ENCODE measurements around the gene SUPV3L1. TPM values are rescaled to one million over a fixed set of nuclear protein-coding genes. Genes with fewer than 3 reads are reported as not detected.

Gene SUPV3L1
- total and polyA plus RNA-seq, 9 of the 15 experiments (the other 6 are each of a cell fraction or from before 2014, with no cell fraction given): 45.2 to 156 (median 92.6) TPM

DNA sequence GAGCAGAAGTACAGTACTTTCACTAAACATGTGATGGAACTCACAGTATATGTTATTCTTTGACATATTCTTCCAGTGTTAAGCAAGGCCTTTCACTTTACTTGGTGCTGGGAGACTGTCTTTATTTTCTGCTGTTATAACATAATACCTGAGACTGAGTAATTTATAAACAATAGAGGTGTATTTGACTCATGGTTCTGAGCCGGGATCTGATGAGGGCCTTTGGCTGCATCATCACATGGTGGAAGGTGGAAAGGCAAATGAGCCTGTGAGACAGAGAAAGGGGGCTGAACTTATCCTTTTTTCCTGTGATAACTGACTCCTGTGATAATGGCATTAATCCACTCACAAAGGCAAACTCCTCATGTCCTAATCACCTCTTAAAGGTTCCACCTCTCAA is 1.4 kb downstream of the SUPV3L1 start:
- 0 out of 2 replicates have a peak, but pooled peaks have one; percentile 28 for TF ChIP-seq RBFOX2 (IDR thresholded peaks at IDR 0.05; ENCODE audit: low read depth, low read length)
- TF ChIP-seq, protein P1, sequence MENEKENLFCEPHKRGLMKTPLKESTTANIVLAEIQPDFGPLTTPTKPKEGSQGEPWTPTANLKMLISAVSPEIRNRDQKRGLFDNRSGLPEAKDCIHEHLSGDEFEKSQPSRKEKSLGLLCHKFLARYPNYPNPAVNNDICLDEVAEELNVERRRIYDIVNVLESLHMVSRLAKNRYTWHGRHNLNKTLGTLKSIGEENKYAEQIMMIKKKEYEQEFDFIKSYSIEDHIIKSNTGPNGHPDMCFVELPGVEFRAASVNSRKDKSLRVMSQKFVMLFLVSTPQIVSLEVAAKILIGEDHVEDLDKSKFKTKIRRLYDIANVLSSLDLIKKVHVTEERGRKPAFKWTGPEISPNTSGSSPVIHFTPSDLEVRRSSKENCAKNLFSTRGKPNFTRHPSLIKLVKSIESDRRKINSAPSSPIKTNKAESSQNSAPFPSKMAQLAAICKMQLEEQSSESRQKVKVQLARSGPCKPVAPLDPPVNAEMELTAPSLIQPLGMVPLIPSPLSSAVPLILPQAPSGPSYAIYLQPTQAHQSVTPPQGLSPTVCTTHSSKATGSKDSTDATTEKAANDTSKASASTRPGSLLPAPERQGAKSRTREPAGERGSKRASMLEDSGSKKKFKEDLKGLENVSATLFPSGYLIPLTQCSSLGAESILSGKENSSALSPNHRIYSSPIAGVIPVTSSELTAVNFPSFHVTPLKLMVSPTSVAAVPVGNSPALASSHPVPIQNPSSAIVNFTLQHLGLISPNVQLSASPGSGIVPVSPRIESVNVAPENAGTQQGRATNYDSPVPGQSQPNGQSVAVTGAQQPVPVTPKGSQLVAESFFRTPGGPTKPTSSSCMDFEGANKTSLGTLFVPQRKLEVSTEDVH (IDR thresholded peaks at IDR 0.05; ENCODE audit: low read depth, partially characterized antibody): no peak
- TF ChIP-seq, protein P2, sequence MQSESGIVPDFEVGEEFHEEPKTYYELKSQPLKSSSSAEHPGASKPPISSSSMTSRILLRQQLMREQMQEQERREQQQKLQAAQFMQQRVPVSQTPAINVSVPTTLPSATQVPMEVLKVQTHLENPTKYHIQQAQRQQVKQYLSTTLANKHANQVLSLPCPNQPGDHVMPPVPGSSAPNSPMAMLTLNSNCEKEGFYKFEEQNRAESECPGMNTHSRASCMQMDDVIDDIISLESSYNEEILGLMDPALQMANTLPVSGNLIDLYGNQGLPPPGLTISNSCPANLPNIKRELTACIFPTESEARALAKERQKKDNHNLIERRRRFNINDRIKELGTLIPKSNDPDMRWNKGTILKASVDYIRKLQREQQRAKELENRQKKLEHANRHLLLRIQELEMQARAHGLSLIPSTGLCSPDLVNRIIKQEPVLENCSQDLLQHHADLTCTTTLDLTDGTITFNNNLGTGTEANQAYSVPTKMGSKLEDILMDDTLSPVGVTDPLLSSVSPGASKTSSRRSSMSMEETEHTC (IDR thresholded peaks at IDR 0.05): no peak
- no peak for TF ChIP-seq FUS (optimal IDR thresholded peaks at IDR 0.05; ENCODE audit: low read depth, low read length)
- DNase-seq (ENCODE audit: extremely low read depth in 1 of 4, low spot score in 3 of 4) (no peak), ATAC-seq (no peak), FAIRE-seq (no peak)
- Histone ChIP-seq H3K4me1 (replicated peaks in 1 of 2; ENCODE audit: control insufficient read depth in 2 of 2, insufficient read depth in 2 of 2, low read length in 2 of 2) (peaks cover 7 to 8% of the 10 kb centered on the region in 2 experiments; a peak in 3 of 5 replicates), H3K4me3 (peak overlapping the region; percentile 99), H3K27me3 (ENCODE audit: control insufficient read depth in 2 of 2, insufficient read depth in 2 of 2, low read length in 2 of 2) (no peaks in the 10 kb centered on the region), H3K9me3 (replicated peaks; ENCODE audit: control insufficient read depth, insufficient read depth, low read depth, low read length) (no peaks in the 10 kb centered on the region), H3K9ac (ENCODE audit: insufficient read depth in 1 of 2, low read depth in 2 of 2, low read length in 2 of 2) (peak overlapping the region; percentile 97 to 98), H2AFZ (ENCODE audit: low read depth, low read length) (no peak overlapping the region), H3K9me1 (ENCODE audit: control insufficient read depth, insufficient read depth, low read length) (no peaks in the 10 kb centered on the region), H3K79me2 (ENCODE audit: control insufficient read depth, insufficient read depth, low read length) (peaks cover 68% of the 10 kb centered on the region), H4K20me1 (replicated peaks; ENCODE audit: control insufficient read depth, insufficient read depth, low read length) (peaks cover 4% of the 10 kb centered on the region; the same call in 1 of the 2 replicates), H3K27ac (ENCODE audit: extremely low read depth, low read depth, low read length) (peak overlapping the region; percentile 99), H3K36me3 (ENCODE audit: control insufficient read depth, insufficient read depth, low read length) (peaks cover 41% of the 10 kb centered on the region), H3K4me2 (ENCODE audit: insufficient read depth, low read length) (peak overlapping the region; percentile 96)
- POLR2A ChIA-PET: interaction anchor here (0.7 kb wide), 1 partner anchor 153 kb away, joined by 4 read pairs; no protein-coding TSS in a partner anchor
- in situ Hi-C loops (cut with MboI): no loop called here
- no TSS peak for BruUV-seq (replicated peaks)
- 8% methylated on average over 1 of the region's 1 CpG for WGBS (ENCODE audit: insufficient coverage, low coverage, missing lambda C conversion rate)
- intact Hi-C loops (cut with micrococcal nuclease): no loop called here
- CTCF ChIA-PET (ENCODE audit: low intra/inter-chr PET ratio): no interaction called here

Data from K562 (cell line).